Measurements from ENCODE around the gene RNU6-9.
"Not testable (repeated sequence)": the region's sequence is repeated elsewhere in the genome, so short reads cannot be mapped to it uniquely, and the experiment has no call there.

The RNU6-9 gene

GRCh38 chr19:878751-879561, 14.3 kb upstream of the RNU6-9 start:
- DNase-seq (ENCODE audit: low spot score), result not testable (repeated sequence)

- no peak for DNase-seq (ENCODE audit: low spot score)
These were observed 13.4 kb upstream of the RNU6-9 start for GRCh38 chr19:879711-880438.

GRCh38 chr19:881385-882071, 11.8 kb upstream of the RNU6-9 start:
- no peak for DNase-seq (ENCODE audit: low spot score)

GRCh38 chr19:882871-883497, 10.3 kb upstream of the RNU6-9 start:
- no peak for DNase-seq (ENCODE audit: low spot score)

- DNase-seq (ENCODE audit: low spot score), result no peak
These were observed 9.5 kb upstream of the RNU6-9 start for GRCh38 chr19:883661-884211.

- no peak for DNase-seq (ENCODE audit: low spot score)
These were observed 8.7 kb upstream of the RNU6-9 start for GRCh38 chr19:884420-885211.

- no peak for DNase-seq (ENCODE audit: low spot score)
These were observed 7.6 kb upstream of the RNU6-9 start for GRCh38 chr19:885536-886224.

- no peak for DNase-seq (ENCODE audit: low spot score)
These were observed 6.2 kb upstream of the RNU6-9 start for GRCh38 chr19:887072-887471.

- no peak for DNase-seq (ENCODE audit: low spot score)
These were observed 5.7 kb upstream of the RNU6-9 start for GRCh38 chr19:887599-887998.

- no peak for DNase-seq (ENCODE audit: low spot score)
These were observed 4.5 kb upstream of the RNU6-9 start for GRCh38 chr19:888581-889385.

- no peak for DNase-seq (ENCODE audit: low spot score)
These were observed 3.5 kb upstream of the RNU6-9 start for GRCh38 chr19:889662-890295.

GRCh38 chr19:890831-891230, 2.5 kb upstream of the RNU6-9 start:
- DNase-seq (ENCODE audit: low spot score), result no peak

GRCh38 chr19:891421-892200, 1.7 kb upstream of the RNU6-9 start:
- not testable (repeated sequence) for DNase-seq (ENCODE audit: low spot score)

GRCh38 chr19:892243-892893, 916 bp upstream of the RNU6-9 start:
- DNase-seq (ENCODE audit: low spot score), result no peak

GRCh38 chr19:896434-896833, 3.1 kb downstream of the RNU6-9 start:
- no peak for DNase-seq (ENCODE audit: low spot score)

- DNase-seq (ENCODE audit: low spot score), result no peak
These were observed 3.7 kb downstream of the RNU6-9 start for GRCh38 chr19:896999-897398.

- no peak for DNase-seq (ENCODE audit: low spot score)
These were observed 4.3 kb downstream of the RNU6-9 start for GRCh38 chr19:897442-898039.

- peak; percentile 78 for DNase-seq (ENCODE audit: low spot score)
These were observed 5.4 kb downstream of the RNU6-9 start for GRCh38 chr19:898663-899062.

Measured in putamen (tissue), 1 donor.